ENCODE results near the gene ANKIB1.

Gene ANKIB1

DNA sequence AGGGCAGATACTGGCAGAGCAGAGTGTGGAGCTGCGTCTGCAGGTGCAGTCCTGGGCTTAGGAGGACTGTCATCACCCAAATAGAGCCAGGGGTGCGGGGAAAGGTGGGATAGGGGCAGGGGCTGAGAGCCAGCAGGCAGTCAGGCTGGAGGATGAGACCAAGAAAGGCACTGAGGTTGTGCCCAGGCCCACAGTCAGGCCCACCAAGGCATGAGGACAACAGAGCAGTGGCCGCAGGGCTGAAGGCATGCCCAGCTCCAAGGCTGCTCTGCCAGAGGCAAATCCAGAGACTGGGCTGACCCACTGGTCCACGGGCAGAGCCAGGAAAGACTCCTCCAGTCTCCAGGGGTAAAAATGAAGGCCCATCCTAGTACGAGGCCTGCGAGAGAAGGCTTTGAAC lies 177.2 kb downstream of the ANKIB1 start:
- DNase-seq (ENCODE audit: low read depth) = no peak
- H3K4me3 ChIP-seq (ENCODE audit: low read depth, low read length) = no peak overlapping the region
- TF ChIP-seq, protein P1, sequence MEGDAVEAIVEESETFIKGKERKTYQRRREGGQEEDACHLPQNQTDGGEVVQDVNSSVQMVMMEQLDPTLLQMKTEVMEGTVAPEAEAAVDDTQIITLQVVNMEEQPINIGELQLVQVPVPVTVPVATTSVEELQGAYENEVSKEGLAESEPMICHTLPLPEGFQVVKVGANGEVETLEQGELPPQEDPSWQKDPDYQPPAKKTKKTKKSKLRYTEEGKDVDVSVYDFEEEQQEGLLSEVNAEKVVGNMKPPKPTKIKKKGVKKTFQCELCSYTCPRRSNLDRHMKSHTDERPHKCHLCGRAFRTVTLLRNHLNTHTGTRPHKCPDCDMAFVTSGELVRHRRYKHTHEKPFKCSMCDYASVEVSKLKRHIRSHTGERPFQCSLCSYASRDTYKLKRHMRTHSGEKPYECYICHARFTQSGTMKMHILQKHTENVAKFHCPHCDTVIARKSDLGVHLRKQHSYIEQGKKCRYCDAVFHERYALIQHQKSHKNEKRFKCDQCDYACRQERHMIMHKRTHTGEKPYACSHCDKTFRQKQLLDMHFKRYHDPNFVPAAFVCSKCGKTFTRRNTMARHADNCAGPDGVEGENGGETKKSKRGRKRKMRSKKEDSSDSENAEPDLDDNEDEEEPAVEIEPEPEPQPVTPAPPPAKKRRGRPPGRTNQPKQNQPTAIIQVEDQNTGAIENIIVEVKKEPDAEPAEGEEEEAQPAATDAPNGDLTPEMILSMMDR (IDR thresholded peaks at IDR 0.05; ENCODE audit: control insufficient read depth, extremely low read depth, insufficient read depth) = no peak

DNA sequence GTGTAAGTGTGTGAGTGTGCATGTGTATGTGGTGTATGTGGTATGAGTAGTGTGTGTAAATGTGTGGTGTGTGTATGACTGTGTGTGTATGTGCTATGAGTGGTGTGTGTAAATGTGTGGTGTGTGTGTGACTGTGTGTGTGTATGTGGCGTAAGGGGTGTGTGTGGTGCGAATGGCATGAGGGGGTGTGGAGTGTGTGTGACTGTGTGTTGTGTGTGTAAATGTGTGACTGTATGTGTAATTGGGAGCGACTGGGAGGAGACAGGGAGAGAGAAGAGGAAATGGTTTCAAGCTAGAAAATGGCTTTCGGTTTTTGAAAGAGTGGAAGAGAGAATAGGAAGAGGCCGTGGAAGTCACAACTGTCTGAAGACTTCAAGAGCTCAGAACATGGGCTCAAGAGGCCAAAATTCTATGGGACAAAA lies 177.9 kb downstream of the ANKIB1 start:
- no peak for DNase-seq (ENCODE audit: low read depth)
- H3K4me3 ChIP-seq (ENCODE audit: low read depth, low read length) = no peak overlapping the region
- TF ChIP-seq, protein P1 (IDR thresholded peaks at IDR 0.05; ENCODE audit: control insufficient read depth, extremely low read depth, insufficient read depth) = no peak

DNA sequence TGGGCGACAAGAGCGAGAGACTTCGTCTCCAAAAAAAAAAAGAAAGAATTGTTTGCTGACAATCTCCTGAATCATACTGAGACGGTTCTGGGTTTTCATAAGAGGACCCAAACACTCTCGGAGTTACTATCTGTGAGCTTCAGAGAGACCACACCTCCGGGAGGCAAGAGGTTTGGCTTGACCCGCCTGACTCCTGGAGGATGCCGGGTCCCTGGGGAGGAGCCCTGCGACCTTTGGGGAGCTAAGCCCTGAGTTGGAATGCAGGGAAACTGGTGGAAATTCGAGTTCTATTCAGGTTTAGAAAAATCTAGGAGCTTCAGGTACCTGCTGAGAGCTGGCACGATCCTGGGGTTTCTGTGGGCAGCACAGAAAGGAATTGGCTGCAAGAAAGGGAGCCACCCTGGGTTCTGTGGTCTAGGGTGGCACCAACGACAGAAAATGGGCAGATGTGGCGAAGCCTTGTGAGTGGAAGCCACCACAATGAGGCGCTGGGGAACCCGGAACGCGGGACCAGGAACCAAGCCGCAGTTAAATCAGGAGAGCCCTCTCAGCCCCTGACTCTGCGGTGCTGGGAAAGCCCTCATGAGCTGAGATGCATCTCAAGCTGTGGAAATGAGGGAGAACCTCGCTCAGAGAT lies 179.7 kb downstream of the ANKIB1 start:
- no peak for DNase-seq (ENCODE audit: low read depth)
- TF ChIP-seq, protein P1 (IDR thresholded peaks at IDR 0.05; ENCODE audit: control insufficient read depth, extremely low read depth, insufficient read depth) = no peak
- no peak overlapping the region for H3K4me3 ChIP-seq (ENCODE audit: low read depth, low read length)

DNA sequence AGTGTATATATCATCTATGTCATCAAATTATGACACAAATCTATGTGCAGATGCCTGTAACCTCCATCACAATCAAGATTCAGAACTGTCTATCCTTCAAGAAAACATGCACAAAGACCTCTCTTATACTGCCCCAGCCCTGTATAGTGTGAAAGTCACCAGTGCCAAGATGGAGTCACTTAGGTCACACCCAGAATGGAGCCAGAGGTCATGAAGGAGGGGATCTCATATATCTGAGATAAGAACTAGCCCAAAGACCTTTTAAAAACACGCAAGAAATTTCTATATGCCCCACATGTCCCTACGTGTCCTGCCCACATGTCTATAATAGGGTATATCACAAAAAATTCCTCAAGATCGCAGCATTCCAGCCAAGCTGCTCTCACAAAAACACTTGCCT lies 181.4 kb downstream of the ANKIB1 start:
- H3K4me3 ChIP-seq (ENCODE audit: low read depth, low read length) = no peak overlapping the region
- DNase-seq (ENCODE audit: low read depth) = no peak
- TF ChIP-seq, protein P1 (IDR thresholded peaks at IDR 0.05; ENCODE audit: control insufficient read depth, extremely low read depth, insufficient read depth) = no peak

DNA sequence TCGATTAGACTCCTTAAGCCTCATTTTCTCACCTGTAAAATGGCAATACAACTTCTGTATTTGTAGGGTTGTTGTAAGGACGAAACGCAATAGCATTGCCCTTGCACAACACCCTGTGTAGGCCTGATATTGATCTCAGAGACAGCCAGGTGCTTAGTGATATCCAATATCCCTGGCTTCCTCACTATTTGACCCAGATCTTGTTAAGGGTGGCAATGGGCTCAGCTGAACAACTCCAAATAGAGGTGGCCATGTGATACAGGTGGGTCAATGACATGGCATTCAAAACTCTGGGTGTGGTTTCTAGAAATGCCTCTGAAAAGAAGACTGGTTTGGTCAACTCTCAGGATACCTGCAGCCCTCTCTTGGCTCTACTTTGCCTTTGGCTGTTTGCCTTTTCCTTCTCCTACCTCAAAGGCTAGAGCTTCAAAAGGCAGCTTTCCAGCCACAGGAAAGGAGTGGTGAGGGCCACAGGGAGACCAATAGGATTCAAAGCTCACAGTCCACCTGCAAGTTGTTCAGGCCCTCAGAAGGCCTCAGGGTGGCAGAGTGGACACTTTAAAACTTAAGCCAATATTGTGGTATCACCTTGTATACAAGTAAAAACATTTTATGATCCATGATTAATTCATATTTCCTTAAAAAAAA lies 186.6 kb downstream of the ANKIB1 start:
- DNase-seq (ENCODE audit: low read depth) = no peak
- TF ChIP-seq, protein P1 (IDR thresholded peaks at IDR 0.05; ENCODE audit: control insufficient read depth, extremely low read depth, insufficient read depth) = no peak
- H3K4me3 ChIP-seq (ENCODE audit: low read depth, low read length) = no peak overlapping the region

DNA sequence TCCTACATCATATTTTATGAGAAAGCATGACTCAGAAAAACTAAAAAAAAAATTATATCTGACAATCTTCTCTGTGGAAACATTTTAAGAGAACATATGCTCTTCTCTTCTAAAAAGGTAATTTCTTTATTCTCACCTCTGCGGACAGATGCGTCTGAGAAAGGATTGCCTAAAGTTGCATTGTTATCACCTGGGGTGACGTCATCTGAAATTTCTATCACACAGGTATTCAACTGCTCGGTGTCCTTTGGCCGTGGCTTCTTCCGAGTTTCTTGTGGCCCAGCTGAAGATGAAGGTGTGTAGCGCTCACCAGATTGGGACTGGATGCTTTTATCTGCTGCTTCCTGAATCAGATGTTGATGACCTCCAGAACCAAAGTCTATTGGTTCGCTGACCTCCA lies 187.2 kb downstream of the ANKIB1 start:
- TF ChIP-seq, protein P1 (IDR thresholded peaks at IDR 0.05; ENCODE audit: control insufficient read depth, extremely low read depth, insufficient read depth) = no peak
- DNase-seq (ENCODE audit: low read depth) = no peak
- no peak overlapping the region for H3K4me3 ChIP-seq (ENCODE audit: low read depth, low read length)

DNA sequence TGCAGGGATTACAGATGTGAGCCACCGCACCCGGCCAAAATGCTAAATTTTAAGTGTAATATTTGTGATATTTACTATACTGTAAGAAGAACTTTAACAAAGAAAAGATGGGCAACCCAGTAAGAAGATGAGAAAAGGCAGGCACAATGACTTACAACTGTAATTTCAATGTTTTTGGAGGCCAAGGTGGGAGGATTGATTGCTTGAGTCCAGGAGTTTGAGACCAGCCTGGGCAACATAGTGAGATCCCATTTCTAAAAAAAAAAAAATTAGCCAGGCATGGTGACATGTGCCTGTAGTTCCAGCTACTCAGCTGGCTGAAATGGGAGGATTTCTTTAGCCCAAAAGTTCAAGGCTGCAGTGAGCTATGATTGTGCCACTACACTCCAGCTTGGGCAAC lies 189.8 kb downstream of the ANKIB1 start:
- TF ChIP-seq, protein P1 (IDR thresholded peaks at IDR 0.05; ENCODE audit: control insufficient read depth, extremely low read depth, insufficient read depth) = no peak
- no peak overlapping the region for H3K4me3 ChIP-seq (ENCODE audit: low read depth, low read length)

More for the DNA sequence above, 189.8 kb downstream of the ANKIB1 start:
- DNase-seq (ENCODE audit: low read depth) = no peak

Data from LNCaP clone FGC (cell line).